ENCODE data around the gene DUSP8. TPM values are rescaled to one million over a fixed set of nuclear protein-coding genes. Genes with fewer than 3 reads are reported as not detected.
A peak's percentile ranks its signal among the peaks of the same experiment; 100 is the strongest.

The DUSP8 gene
- total RNA-seq, 1 donor from 2014 or later: 15.3 TPM

DNA sequence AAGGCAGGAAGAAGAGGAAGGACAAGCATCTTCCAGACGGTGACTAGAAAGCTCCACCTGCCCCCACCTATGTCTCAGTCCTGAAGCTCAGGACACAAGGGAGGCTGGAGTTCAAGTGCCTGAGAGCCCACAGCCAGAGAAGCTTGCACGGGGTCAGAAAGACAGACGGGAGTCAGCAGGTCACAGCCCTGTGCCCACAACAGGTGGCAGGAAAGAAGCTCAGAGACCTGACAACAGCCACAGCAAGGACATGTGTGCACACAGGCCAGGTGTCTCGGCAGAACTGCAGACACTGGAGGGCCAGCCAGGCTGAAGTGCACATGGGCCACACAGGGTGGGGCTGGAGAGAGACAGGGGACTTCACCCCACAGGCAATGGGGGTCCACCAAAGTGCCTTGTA lies 48.3 kb downstream of the DUSP8 start:
- Histone ChIP-seq H3K36me3 (no peaks in the 10 kb centered on the region), H3K27me3 (ENCODE audit: low read depth) (no peaks in the 10 kb centered on the region), H3K4me3 (no peak overlapping the region), H3K9me3 (replicated peaks) (no peaks in the 10 kb centered on the region), H3K27ac (replicated peaks) (no peak overlapping the region), H3K4me1 (peaks cover 93% of the 10 kb centered on the region)
- DNase-seq: no peak
- intact Hi-C loops (cut with micrococcal nuclease): no loop called here
- TF ChIP-seq, protein P1, sequence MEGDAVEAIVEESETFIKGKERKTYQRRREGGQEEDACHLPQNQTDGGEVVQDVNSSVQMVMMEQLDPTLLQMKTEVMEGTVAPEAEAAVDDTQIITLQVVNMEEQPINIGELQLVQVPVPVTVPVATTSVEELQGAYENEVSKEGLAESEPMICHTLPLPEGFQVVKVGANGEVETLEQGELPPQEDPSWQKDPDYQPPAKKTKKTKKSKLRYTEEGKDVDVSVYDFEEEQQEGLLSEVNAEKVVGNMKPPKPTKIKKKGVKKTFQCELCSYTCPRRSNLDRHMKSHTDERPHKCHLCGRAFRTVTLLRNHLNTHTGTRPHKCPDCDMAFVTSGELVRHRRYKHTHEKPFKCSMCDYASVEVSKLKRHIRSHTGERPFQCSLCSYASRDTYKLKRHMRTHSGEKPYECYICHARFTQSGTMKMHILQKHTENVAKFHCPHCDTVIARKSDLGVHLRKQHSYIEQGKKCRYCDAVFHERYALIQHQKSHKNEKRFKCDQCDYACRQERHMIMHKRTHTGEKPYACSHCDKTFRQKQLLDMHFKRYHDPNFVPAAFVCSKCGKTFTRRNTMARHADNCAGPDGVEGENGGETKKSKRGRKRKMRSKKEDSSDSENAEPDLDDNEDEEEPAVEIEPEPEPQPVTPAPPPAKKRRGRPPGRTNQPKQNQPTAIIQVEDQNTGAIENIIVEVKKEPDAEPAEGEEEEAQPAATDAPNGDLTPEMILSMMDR (IDR thresholded peaks at IDR 0.05; ENCODE audit: borderline replicate concordance): no peak

DNA sequence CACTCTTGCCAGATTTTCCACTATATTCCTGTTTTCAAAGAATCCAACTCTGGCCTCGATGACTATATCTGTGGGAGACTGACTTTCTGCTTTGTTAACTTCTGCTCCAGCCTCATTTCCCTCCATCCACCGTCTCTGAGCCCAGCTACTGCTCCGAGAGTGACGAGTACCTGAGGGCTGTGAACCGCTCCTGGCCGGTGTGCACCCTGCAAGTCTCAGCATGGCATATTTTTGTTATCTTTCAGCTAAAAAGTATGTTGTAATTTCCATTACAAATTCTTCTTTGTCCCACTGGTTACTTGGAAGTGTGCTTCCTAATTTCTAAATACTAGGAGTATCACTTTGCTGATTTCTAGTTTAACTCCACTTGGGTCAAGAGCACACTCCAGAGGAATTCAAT lies 49.0 kb downstream of the DUSP8 start:
- Histone ChIP-seq H3K4me1 (peaks cover 92% of the 10 kb centered on the region), H3K27me3 (ENCODE audit: low read depth) (no peaks in the 10 kb centered on the region), H3K4me3 (no peak overlapping the region), H3K9me3 (replicated peaks) (no peaks in the 10 kb centered on the region), H3K36me3 (no peaks in the 10 kb centered on the region), H3K27ac (replicated peaks) (no peak overlapping the region)
- TF ChIP-seq, protein P1 (IDR thresholded peaks at IDR 0.05; ENCODE audit: borderline replicate concordance): no peak
- intact Hi-C loops (cut with micrococcal nuclease): no loop called here
- no peak for DNase-seq

DNA sequence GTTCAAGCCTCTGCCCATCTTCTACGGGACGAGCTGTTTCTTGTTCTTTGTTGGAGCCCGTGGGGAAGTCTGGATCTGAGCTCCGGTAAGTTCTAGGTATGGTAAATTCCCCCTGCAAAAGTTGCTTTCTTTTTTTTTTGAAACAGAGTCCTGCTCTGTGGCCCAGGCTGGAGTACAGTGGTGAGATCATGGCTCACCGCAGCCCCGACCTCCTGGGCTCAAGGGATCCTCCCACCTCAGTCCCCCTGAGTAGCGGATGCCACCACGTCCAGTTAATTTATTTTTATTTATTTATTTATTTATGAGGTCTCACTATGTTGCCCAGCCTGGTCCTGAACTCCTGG lies 50.0 kb downstream of the DUSP8 start:
- Histone ChIP-seq H3K27me3 (ENCODE audit: low read depth) (no peaks in the 10 kb centered on the region), H3K9me3 (replicated peaks) (no peaks in the 10 kb centered on the region), H3K36me3 (no peaks in the 10 kb centered on the region), H3K27ac (replicated peaks) (no peak overlapping the region), H3K4me1 (peaks cover 92% of the 10 kb centered on the region), H3K4me3 (no peak overlapping the region)
- TF ChIP-seq, protein P1 (IDR thresholded peaks at IDR 0.05; ENCODE audit: borderline replicate concordance): no peak
- no peak for DNase-seq
- intact Hi-C loops (cut with micrococcal nuclease): no loop called here

DNA sequence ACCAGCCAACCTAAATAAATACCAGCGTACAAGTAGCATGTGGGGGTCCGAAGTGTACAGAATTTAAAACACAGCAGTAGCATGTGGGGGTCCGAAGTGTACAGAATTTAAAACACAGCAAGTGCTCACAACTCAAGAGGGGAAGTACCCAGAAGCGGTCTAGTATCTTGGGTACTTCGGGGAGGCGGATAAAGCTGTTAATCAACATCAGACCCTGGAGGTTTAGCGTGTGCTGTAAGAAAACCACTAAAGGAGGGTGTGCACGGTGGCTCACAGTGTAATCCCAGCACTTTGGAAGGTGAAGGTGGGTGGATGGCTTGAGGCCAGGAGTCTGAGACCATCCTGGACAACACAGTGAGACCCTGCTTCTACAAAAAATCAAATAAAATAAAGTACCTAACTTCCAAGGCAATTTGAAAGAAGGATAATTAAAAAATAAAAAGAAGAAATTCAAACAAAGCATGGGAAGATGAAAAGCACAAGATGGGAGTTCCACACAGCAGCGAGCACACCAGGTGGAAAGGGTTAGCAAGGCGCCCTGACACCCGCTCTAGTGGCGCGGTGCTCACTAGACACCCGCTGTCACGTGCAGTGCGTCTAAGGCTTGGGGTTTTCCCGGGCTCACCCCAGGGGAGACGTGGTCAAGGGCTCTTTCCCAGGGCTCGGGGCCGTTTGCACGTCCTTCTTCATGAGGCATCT lies 50.5 kb downstream of the DUSP8 start:
- Histone ChIP-seq H3K9me3 (replicated peaks) (no peaks in the 10 kb centered on the region), H3K4me1 (peaks cover 92% of the 10 kb centered on the region), H3K27me3 (ENCODE audit: low read depth) (no peaks in the 10 kb centered on the region), H3K27ac (replicated peaks) (peak overlapping the region; percentile 46), H3K4me3 (no peak overlapping the region), H3K36me3 (no peaks in the 10 kb centered on the region)
- intact Hi-C loops (cut with micrococcal nuclease): no loop called here
- TF ChIP-seq, protein P1 (IDR thresholded peaks at IDR 0.05; ENCODE audit: borderline replicate concordance): no peak
- DNase-seq: no peak

DNA sequence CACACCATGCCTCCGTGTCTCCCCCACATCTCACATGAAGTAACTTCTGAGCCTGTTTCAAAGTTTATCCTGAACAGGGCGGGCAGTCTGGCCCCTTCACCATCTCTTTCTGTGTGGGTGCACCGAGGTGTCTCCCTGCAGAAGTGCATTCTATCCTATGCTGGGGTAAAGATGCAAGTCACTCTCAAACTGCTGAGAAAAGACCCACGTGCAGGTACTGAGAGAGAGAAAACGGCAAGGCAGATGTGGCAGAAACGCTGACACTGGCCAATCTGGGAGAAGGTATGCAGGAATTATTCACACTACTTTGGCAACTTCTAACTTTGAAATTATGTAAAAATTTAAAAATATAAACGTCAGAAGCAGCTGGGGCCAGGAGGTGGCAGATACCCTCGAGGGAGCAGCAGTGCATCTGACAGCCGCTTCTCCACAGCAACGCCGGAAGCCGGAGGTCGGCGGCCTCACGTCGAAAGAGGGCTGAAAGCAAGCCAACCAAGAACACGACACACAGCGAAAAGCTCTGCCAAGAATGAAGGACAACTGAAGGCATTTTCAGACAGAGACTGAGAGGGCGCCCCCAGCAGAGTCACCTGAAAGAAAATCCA lies 51.3 kb downstream of the DUSP8 start:
- Histone ChIP-seq H3K36me3 (no peaks in the 10 kb centered on the region), H3K4me3 (no peak overlapping the region), H3K27me3 (ENCODE audit: low read depth) (no peaks in the 10 kb centered on the region), H3K9me3 (replicated peaks) (no peaks in the 10 kb centered on the region), H3K27ac (replicated peaks) (peak overlapping the region; percentile 46), H3K4me1 (peaks cover 96% of the 10 kb centered on the region)
- DNase-seq: peak; percentile 46
- intact Hi-C loops (cut with micrococcal nuclease): no loop called here
- TF ChIP-seq, protein P1 (IDR thresholded peaks at IDR 0.05; ENCODE audit: borderline replicate concordance): no peak

All from left ventricle myocardium inferior (tissue), 1 donor.